ENCODE results near the gene FOXJ3. TPM values are rescaled to one million over a fixed set of nuclear protein-coding genes. Genes with fewer than 3 reads are reported as not detected.

FOXJ3 gene
- polyA plus RNA-seq, 1 of the 3 experiments (the other 2 are of a cell fraction) = 16.0 TPM

DNA sequence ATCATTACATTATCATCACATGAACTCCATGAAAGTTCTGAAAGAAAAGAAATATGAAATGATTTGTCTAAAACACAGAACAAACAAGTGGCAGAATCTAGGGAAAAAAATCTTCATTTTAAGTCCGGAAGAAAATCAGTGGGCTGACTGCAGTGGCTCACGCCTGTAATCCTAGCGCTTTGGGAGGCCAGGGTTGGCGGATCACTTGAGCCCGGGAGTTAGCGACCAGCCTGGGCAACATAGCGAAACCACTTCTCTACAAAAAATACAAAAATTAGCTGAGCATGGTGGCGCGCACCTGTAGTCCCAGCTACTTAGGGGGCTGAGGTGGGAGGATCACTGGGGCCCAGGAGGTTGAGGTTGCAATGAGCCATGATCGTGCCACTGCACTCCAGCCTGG lies 4.8 kb downstream of the FOXJ3 start:
- DNase-seq = no peak
- Histone ChIP-seq H3K4me2 (no peak overlapping the region), H3F3A (replicated peaks; ENCODE audit: insufficient read depth) (no peaks in the 10 kb centered on the region), H4K20me1 (ENCODE audit: insufficient read depth) (peaks cover 88% of the 10 kb centered on the region), H3K9me2 (no peaks in the 10 kb centered on the region), H3K36me3 (replicated peaks in 1 of 2; ENCODE audit: control insufficient read depth in 1 of 2, insufficient read depth in 2 of 2, low read length in 1 of 2) (no peaks in the 10 kb centered on the region), H3K4me1 (ENCODE audit: control insufficient read depth in 1 of 2, insufficient read depth in 2 of 2, low read depth in 1 of 2, low read length in 1 of 2) (peaks cover 6 to 26% of the 10 kb centered on the region in 2 experiments; a peak in 3 of 4 replicates), H3K4me3 (ENCODE audit: low read depth in 2 of 2, low read length in 1 of 2) (no peak overlapping the region), H3K9ac (no peak overlapping the region), H3K9me3 (no peaks in the 10 kb centered on the region), H3K27me3 (ENCODE audit: insufficient read depth) (no peaks in the 10 kb centered on the region), H3K27ac (ENCODE audit: low read depth in 2 of 2, low read length in 1 of 2) (no peak overlapping the region), H2AFZ (ENCODE audit: low read depth) (no peak overlapping the region), H3K79me2 (ENCODE audit: insufficient read depth) (peaks cover 97% of the 10 kb centered on the region)
- WGBS (ENCODE audit: low lambda C conversion rate) = 98% methylated on average over 10 of the region's 10 CpGs
- ChIA-PET POLR2A (no interaction called here), CTCF (interaction anchor here (0.8 to 2.9 kb wide), 3 partner anchors 24 to 156 kb away, joined by 3 to 14 read pairs (median 4); no protein-coding TSS in a partner anchor)
- TF ChIP-seq NRF1 (IDR thresholded peaks at IDR 0.05; ENCODE audit: low read depth, low read length) (no peak), POLR2AphosphoS5 (IDR thresholded peaks at IDR 0.05; ENCODE audit: low read depth, low read length) (no peak)

DNA sequence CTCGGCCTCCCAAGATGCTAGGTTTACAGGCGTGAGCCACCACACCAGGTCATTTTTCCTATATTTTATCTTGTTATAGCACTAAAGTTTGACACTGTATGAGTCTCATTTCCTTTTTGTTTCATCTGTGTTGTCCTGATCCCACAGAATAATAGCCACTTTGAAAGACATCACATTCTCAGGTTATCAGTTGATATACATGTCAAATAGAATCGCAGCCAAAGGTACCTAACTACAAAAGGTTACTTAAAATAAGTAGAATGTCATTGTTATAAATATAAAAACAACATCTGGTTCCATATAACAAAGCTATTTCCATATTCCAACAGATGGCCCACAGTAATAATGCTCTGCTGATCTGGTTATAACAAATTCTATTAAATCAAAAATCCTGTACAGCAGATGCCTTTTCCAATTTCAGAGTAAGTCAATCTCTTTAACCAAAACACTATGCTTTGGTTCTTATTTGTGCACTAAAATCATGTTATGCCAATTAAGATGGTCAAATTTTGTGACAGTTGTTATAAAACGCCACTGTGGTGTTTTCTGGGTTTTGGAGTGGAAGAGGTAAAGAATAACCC lies 6.0 kb downstream of the FOXJ3 start:
- Histone ChIP-seq H3K4me3 (ENCODE audit: low read depth in 2 of 2, low read length in 1 of 2) (no peak overlapping the region), H3K4me2 (no peak overlapping the region), H3K4me1 (ENCODE audit: control insufficient read depth in 1 of 2, insufficient read depth in 2 of 2, low read depth in 1 of 2, low read length in 1 of 2) (peaks cover 6 to 26% of the 10 kb centered on the region in 2 experiments; a peak in 3 of 4 replicates), H3K27me3 (ENCODE audit: insufficient read depth) (no peaks in the 10 kb centered on the region), H3K27ac (ENCODE audit: low read depth in 2 of 2, low read length in 1 of 2) (peak overlapping the region in 1 of 2 experiments; percentile 87; a peak in 2 of 4 replicates), H3F3A (replicated peaks; ENCODE audit: insufficient read depth) (no peaks in the 10 kb centered on the region), H3K9ac (no peak overlapping the region), H3K36me3 (replicated peaks in 1 of 2; ENCODE audit: control insufficient read depth in 1 of 2, insufficient read depth in 2 of 2, low read length in 1 of 2) (no peaks in the 10 kb centered on the region), H3K79me2 (ENCODE audit: insufficient read depth) (peaks cover 98% of the 10 kb centered on the region), H3K9me2 (no peaks in the 10 kb centered on the region), H4K20me1 (ENCODE audit: insufficient read depth) (peaks cover 96% of the 10 kb centered on the region), H3K9me3 (no peaks in the 10 kb centered on the region), H2AFZ (ENCODE audit: low read depth) (no peak overlapping the region)
- TF ChIP-seq CHD2 (IDR thresholded peaks at IDR 0.05; ENCODE audit: low read length, partially characterized antibody) (peak; percentile 74), RXRA (IDR thresholded peaks at IDR 0.05; ENCODE audit: borderline replicate concordance, low read depth) (no peak), GATA2 (CRISPR knock-in tag; IDR thresholded peaks at IDR 0.05) (peak; percentile 44; the same call in 1 of the 2 replicates), EP300 (IDR thresholded peaks at IDR 0.05; ENCODE audit: borderline replicate concordance in 1 of 2, low read depth in 1 of 2, low read length in 1 of 2) (peak in 1 of 2 experiments; percentile 93; a peak in 2 of 4 replicates), TCF12 (IDR thresholded peaks at IDR 0.05) (peak; percentile 34; the same call in 1 of the 2 replicates), SMC3 (IDR thresholded peaks at IDR 0.05; ENCODE audit: low read depth, low read length) (no peak), SIN3A (IDR thresholded peaks at IDR 0.05; ENCODE audit: borderline replicate concordance, low read depth, low read length) (no peak), FOXJ3 (CRISPR knock-in tag; IDR thresholded peaks at IDR 0.05) (peak; percentile 21; the same call in 1 of the 2 replicates), YY1 (IDR thresholded peaks at IDR 0.05; ENCODE audit: low read depth) (no peak), RCOR1 (IDR thresholded peaks at IDR 0.05; ENCODE audit: low read length) (peak; percentile 99), NFIC (IDR thresholded peaks at IDR 0.05; ENCODE audit: borderline replicate concordance) (no peak)
- TF ChIP-seq, protein P1, sequence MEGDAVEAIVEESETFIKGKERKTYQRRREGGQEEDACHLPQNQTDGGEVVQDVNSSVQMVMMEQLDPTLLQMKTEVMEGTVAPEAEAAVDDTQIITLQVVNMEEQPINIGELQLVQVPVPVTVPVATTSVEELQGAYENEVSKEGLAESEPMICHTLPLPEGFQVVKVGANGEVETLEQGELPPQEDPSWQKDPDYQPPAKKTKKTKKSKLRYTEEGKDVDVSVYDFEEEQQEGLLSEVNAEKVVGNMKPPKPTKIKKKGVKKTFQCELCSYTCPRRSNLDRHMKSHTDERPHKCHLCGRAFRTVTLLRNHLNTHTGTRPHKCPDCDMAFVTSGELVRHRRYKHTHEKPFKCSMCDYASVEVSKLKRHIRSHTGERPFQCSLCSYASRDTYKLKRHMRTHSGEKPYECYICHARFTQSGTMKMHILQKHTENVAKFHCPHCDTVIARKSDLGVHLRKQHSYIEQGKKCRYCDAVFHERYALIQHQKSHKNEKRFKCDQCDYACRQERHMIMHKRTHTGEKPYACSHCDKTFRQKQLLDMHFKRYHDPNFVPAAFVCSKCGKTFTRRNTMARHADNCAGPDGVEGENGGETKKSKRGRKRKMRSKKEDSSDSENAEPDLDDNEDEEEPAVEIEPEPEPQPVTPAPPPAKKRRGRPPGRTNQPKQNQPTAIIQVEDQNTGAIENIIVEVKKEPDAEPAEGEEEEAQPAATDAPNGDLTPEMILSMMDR (IDR thresholded peaks at IDR 0.05) = no peak
- TF ChIP-seq, protein P2, sequence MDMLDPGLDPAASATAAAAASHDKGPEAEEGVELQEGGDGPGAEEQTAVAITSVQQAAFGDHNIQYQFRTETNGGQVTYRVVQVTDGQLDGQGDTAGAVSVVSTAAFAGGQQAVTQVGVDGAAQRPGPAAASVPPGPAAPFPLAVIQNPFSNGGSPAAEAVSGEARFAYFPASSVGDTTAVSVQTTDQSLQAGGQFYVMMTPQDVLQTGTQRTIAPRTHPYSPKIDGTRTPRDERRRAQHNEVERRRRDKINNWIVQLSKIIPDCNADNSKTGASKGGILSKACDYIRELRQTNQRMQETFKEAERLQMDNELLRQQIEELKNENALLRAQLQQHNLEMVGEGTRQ (IDR thresholded peaks at IDR 0.05; ENCODE audit: borderline replicate concordance, low read depth, low read length) = no peak
- TF ChIP-seq, protein P3, sequence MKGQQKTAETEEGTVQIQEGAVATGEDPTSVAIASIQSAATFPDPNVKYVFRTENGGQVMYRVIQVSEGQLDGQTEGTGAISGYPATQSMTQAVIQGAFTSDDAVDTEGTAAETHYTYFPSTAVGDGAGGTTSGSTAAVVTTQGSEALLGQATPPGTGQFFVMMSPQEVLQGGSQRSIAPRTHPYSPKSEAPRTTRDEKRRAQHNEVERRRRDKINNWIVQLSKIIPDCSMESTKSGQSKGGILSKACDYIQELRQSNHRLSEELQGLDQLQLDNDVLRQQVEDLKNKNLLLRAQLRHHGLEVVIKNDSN (IDR thresholded peaks at IDR 0.05; ENCODE audit: borderline replicate concordance, low read depth) = no peak
- POLR2A ChIA-PET = no interaction called here
- CTCF ChIA-PET = interaction anchor here (0.7 to 2.9 kb wide), 5 partner anchors 19 to 155 kb away, joined by 3 to 14 read pairs (median 4); no protein-coding TSS in a partner anchor
- WGBS (ENCODE audit: low lambda C conversion rate) = 76% methylated on average over 4 of the region's 4 CpGs
- DNase-seq = peak; percentile 46
